SKM-1 treated with dmso at 0.1 percent for 144 hours (cell line): Measurements from ENCODE around the gene ITM2C.

Source experiments
- DNase-seq: peaks from one replicate; lab custom pipeline; 2025; ENCODE audit not compliant: unreplicated experiment; lab: John Stamatoyannopoulos, UW

The ITM2C gene

DNA sequence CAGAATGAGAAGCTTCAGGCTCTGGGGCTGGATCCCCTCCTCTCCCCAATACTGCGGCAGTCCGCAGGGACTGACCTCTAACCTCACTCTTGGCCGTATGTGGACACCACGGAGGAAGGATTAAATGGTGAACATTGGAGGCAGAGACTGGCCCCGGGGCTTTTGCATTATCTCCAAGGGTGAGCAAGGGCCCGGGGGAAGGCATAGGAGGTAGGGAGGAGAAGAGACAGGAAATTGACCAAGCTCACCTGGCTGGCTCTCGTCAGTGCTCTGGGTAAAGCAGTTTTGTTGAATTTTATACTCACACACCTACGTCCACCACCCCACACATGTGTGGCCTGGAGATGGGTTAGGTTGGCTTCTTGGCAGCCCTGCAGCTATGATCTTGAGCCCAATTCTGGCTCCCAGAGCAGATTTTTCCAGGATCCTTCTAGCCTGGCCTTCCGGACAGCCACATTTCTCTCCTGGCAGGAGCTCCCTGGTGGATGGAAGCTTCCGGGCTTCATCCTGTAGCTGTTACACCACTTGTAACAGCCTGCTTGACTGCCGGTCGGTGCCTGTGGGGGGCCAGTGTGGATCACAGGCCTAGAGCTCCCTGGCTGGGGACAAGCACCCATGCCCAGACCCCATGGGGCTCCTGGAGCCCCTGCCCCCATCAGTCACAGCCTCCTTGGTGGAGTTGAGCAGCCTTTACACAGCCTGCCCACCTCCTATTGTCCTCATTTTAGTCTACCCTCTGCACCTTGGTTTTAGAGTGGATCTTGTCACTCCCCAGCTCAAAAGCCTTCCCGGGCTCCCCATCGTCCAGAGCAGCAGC is 7.6 kb downstream of the ITM2C start:
- DNase-seq, result no peak

DNA sequence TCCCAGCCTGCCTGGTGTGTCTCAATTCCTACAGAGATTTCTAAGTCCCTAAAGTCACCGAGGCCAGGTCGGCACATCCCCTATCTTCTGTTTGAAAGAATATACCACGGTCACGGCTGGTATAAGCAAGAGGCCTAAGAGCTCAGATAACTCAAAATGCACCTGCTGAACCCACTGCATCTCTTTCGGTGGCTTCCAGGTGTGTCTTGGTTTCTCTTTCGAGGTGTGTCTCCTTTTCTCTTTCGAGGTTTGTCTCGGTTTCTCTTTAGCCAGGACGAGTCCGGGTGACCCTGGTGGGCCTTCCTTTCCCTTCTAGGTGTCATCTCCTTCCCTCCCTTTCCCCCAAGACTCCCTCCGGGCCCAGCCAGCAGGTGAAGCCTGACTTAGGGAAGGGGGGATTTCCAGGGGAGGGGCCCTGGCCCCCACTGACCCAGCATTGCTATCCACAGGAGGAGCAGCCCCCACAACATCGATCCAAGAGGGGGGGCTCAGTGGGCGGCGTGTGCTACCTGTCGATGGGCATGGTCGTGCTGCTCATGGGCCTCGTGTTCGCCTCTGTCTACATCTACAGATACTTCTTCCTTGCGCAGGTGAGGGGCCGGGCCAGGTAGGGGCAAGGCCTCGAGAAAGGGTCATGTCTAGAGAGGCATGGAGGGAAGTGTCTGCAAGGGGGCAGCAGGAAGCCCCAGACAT is 8.4 kb downstream of the ITM2C start:
- DNase-seq, result no peak

DNA sequence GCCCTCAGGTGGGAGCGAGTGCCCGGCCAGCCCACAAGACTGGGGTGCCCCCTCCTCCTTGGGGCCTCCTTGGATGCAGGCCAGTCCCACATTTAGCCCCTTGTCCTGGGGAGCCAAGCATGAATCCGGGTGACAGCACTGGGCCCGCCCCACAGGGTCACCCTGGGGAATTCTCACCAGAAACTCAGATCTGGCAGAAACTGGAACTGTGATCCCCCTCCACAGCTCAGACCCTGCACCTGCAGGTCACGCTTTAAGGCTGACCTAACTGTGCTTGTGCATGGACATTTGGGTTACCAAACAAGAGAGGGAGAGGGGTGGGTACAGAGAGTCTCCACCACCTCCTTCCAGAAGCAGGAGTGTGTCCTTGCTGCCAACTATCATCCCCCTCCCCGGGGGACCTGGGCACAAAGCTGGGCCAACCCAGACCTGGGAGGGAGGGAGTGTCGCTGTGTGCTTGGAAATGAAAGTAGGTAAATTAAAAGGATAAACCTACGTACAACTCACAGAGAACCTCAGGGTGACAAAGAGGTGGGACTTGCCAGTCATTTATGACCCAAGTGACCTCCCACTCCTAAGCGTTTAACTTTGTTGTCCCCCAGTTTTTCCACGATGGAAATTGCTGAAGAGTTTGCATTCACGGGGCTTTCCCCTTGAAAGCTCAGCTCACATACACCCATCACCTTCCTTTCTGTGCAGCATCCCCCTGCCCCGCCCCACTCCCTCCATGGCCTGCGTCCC is 9.1 kb downstream of the ITM2C start:
- no peak for DNase-seq

DNA sequence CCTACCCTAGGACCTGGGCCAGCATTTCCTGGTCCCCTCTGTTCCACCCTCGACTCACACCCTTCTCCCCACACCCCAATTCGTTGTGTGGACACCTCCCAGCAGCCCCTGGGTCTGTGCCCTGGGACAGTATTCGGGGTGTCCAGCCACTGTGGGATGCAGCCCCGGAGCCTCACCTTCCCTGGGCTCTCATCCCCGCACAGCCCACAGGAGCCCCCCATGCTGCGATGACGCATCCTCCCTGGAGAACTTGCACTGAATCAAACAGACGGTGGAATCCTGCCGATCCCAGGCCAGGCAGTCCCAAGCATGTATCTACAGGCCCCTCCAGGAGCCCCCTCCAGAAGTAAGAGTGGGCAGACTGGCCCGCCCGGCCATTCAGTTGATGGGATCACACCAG is 9.7 kb downstream of the ITM2C start:
- no peak for DNase-seq

DNA sequence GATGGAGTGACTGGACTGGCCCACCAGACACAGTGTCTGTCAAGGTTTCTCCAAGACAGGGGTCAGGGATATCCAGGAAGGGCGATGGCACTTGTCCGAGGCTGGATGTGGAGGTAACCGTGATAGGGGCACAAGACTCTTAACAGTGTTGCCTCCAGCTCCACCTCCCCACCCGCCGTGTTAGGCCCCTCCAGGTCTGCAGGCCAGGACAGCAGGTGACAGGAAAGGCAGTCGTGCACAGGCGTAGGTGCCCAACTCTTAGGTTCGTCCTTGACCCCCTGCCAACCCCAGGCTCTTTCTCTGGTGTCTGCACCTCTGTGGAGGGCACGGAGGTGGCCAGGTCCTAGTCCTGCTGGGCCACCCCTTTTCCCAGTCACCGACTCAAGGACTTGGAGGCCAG is 10.1 kb downstream of the ITM2C start:
- no peak for DNase-seq

DNA sequence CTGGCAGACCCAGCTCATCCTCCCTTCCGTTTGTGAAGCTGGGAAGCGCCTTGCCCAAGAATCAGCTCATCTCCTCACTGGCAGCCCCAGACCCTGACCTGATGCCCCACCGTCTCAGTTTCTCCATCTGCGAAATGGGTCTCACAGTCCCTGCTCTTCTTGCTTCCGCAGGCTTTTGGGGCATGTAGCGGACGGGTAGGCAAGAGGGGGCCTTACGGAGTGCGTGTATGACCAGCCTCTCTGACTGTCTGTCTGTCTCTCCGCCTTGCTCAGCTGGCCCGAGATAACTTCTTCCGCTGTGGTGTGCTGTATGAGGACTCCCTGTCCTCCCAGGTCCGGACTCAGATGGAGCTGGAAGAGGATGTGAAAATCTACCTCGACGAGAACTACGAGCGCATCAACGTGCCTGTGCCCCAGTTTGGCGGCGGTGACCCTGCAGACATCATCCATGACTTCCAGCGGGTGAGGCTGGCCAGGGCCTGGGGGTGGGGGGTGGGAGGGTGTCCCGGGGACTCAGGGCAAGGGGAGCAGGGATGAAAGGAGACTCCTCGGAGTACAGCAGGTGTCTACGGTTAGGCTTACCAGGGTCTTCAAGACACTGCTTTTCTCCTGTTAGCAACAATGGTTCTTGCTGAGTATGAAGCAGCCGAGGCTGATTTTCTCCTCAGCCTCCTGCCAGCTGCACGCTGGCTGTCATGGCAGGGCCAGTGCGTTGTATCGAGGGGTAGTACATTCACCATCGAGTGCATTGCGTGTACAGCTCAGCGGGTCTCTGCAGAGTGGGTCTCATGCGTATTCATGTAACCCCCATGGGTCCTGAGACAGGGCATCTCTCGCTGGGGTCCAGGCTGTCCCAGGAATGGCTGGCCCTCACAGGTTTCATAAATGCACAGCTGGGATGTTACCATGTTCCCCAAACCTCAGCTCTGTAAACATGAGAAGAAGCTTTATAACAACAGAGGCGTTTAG is 10.9 kb downstream of the ITM2C start:
- no peak for DNase-seq

DNA sequence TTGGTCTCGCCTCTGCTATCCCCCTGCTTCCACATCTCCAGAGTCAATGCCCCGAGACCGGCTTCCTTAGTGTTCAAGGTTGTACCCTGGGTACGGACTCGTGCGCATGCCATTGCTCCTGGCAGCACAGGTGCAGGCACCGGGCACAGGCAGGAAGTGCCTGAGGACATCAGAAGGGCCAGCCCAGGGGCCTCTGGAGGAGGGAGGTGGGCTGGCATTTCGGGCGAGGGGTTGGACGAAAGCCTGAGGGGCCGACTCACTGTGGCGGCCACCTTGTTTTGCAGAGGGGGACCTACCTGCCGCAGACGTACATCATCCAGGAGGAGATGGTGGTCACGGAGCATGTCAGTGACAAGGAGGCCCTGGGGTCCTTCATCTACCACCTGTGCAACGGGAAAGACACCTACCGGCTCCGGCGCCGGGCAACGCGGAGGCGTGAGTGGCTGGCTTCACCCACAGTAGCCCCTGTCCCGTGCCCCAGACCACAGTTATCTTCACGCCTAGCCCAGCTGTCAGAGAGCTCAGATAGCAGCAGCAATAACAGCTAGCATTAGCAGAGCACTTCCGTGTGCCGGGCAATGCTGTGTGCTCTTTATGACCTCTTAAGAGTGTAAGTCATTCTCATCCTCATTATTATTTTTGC is 12.5 kb downstream of the ITM2C start:
- no peak for DNase-seq

DNA sequence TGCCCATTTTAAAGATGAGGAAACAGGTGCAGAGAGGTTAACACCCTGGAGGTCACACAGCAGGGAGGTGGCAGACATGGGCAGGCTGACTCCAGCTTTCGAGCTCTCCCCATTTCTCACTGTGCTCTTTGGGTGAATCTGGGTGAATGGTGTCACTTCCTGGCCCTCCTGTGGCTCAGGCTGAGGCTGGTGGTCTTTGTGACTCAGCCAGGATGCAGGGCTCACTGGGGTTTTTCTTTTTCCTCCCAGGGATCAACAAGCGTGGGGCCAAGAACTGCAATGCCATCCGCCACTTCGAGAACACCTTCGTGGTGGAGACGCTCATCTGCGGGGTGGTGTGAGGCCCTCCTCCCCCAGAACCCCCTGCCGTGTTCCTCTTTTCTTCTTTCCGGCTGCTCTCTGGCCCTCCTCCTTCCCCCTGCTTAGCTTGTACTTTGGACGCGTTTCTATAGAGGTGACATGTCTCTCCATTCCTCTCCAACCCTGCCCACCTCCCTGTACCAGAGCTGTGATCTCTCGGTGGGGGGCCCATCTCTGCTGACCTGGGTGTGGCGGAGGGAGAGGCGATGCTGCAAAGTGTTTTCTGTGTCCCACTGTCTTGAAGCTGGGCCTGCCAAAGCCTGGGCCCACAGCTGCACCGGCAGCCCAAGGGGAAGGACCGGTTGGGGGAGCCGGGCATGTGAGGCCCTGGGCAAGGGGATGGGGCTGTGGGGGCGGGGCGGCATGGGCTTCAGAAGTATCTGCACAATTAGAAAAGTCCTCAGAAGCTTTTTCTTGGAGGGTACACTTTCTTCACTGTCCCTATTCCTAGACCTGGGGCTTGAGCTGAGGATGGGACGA is 13.2 kb downstream of the ITM2C start:
- DNase-seq, result peak; percentile 7

DNA sequence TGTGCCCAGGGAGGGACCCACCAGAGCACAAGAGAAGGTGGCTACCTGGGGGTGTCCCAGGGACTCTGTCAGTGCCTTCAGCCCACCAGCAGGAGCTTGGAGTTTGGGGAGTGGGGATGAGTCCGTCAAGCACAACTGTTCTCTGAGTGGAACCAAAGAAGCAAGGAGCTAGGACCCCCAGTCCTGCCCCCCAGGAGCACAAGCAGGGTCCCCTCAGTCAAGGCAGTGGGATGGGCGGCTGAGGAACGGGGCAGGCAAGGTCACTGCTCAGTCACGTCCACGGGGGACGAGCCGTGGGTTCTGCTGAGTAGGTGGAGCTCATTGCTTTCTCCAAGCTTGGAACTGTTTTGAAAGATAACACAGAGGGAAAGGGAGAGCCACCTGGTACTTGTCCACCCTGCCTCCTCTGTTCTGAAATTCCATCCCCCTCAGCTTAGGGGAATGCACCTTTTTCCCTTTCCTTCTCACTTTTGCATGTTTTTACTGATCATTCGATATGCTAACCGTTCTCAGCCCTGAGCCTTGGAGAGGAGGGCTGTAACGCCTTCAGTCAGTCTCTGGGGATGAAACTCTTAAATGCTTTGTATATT is 14.0 kb downstream of the ITM2C start:
- no peak for DNase-seq

DNA sequence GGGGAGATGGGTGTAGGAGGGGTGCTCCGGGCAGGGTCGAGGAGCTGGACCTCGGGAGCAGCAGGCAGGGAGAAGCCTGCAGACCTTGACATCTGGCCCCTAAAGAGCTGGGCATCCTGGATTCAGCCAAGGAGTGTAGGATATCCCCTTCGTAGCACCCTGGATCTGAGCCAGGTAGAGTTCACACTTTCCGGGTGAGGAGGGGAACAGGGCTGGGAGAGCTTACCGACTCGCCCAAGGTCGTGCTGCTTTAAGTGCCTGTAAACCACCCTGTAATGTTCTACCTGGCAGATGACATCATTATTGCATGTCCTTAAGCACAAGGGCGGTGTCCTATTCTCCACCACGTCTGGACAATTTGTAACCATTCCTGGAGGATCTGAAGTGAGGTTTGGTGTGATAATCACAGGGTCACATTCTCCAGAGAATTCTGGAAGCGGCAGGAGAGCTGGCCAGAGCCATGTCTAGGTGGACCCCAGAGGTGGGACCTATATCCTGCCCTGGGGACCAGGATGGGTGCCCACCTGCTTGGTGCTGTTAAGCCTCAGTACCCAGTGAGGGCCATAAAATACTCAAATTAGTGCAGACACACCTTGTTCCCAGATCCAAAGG is 14.6 kb downstream of the ITM2C start:
- no peak for DNase-seq

DNA sequence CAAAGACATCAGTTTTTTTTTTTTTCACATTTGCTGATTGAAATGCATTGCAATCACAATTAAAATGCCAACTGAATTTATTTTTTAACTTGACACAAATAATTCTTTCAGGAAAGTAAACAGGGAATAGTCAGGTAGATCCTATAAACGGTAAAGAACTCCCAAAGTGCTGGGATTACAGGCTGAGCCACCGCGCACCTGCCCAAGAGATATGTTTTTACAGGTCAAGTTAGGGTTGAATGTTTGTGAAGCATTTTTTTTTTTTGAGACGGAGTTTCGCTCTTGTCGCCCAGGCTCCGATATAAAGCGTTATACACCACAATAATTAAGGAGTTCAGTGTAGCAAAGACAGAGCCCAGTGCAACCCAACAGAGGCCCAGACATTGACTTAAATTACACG is 15.1 kb downstream of the ITM2C start:
- no peak for DNase-seq

DNA sequence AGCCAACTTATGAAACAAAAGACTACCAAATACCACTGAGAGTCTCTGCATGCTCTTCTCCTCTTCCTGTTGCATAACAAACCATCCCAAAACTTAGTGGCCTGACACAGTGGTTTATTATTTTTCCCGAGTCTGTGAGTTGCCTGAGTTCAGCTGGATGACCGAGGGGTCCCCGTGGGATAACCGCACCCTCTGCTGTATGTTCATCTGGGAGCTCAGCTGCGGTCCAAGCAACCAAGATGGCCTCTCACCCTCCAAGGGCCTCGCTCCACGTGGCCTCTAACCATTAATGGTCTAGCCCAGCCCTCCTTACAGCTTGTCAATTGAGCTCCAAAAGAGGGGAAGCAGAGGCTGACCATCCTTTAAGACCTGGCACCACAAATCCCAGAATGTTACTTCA is 17.1 kb downstream of the ITM2C start:
- no peak for DNase-seq

DNA sequence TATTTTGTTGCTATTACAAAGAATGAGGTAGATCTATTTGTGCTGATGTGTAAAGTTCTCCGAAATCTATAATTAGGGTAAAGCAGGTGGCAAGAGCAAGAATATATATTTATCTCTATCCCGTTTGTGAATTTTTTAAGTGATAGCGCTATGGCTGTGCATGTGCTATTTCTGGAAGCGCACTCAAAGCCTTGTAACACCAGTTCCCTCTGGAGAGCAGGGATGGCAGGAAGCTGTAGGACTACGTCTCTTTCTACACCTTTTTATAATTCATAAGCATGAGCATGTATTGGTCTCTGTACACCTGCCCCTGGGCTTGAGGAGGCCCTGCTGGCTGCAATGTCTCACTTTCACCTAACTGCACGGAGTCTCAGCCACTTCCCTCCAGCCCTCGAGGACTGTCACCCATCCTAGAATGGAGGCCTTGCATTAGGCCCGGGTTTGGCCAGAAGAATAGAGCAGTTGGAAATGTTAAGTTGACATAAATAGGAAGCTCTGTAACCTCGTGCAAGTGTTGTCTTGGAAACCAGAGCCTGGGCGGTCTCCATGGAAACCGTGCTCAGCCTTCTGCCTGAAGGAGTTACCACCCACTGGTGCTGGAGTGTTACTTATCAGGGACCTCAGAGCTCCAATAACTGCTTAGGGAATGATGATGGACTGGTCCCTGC is 20.9 kb downstream of the ITM2C start:
- no peak for DNase-seq

DNA sequence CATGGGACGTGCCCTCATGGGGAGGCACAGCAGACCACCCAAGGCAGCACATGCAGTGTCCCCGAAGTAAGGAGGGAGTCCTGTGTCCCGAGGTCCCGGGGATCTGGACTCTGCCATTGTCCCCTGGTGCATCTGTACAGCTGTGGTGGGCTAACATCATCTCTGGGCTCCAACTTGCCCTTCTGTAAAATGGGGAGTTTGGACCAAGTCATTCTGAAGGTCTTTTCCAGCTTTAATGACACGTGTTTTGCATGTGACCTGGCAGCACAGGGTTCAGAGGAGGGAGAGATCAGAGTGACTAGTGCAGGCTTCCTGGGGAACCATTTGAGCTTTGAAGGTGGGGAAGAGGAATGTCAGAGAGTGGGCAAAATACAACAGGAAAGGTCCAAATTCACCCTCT is 21.5 kb downstream of the ITM2C start:
- DNase-seq, result no peak

DNA sequence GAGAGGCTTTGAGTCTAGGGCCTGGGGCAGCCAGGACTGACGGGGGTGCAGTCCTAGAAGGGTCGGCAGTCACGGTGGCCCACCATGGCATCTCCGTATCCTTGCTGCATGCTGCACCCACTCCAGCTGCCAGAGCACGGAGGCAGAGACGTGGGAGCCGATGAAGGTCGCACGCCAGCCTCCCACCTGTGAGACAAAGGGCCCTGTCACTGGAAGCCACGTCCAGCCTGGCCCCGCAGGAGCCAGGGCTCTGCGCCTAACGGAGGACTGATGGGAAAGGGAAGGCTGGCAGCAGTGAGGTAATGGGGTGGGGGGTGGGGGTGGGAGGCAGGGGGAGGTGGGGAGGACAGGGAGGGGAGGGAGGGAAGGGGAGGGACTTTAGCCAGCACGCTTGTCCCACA is 21.9 kb downstream of the ITM2C start:
- DNase-seq, result no peak

DNA sequence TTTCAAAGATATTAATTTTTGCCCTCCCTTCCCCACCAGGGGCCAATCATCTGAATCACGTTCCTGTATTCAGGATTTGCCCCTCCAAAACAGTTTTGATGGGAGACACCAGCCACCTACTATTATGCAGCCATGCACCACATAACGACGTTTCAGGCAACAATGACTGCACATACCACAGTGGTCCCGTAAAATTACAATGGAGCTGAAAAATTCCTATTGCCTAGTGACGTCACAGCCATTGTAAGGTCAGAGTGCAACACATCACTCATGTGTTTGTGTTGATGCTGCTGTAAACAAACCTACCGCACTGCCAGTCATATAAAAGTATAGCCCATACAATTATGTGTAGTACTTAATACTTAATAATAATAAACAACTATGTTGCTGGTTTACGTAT is 22.6 kb downstream of the ITM2C start:
- no peak for DNase-seq

DNA sequence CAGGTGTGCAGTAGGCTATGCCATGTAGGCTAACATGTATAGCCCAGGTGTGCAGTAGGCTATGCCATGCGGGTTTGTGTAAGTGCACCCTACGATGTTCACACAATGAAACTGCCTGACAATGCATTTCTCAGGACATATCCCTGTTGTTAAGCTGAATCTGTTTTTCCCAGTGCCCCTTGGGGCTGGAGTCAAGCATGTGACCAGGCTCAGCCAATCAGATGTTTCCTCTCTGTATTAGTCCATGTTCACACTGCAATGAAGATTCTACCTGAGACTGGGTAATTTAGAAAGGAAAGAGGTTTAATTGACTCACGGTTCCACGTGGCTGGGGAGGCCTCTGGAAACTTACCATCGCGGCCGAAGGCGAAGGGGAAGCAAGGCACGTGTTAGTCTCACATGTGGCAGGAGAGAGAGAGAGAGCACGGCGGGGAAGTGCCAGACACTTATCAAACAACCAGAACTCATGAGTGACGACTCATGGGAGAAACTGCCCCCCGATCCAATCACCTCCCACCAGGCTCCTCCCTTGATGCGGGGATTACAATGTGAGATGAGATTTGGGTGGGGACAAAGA is 24.2 kb downstream of the ITM2C start:
- no peak for DNase-seq
